NCI-H1694 (cell line): Measurements from ENCODE around the gene PPP6R3.
A peak's percentile ranks its signal among the peaks of the same experiment; 100 is the strongest.
"Not testable (repeated sequence)": the region's sequence is repeated elsewhere in the genome, so short reads cannot be mapped to it uniquely, and the experiment has no call there.

Experiments
- DNase-seq: peaks from one replicate; lab custom pipeline; 2025; lab: John Stamatoyannopoulos, UW

PPP6R3 gene

GRCh38 chr11:68457216-68457897, 3.2 kb upstream of the PPP6R3 start:
- no peak for DNase-seq

GRCh38 chr11:68457898-68458249, 2.7 kb upstream of the PPP6R3 start:
- DNase-seq: no peak

- not testable (repeated sequence) for DNase-seq
These were observed 2.2 kb upstream of the PPP6R3 start for GRCh38 chr11:68458340-68458739.

- DNase-seq: peak; percentile 98
These were observed 439 bp upstream of the PPP6R3 start for GRCh38 chr11:68459886-68460740.

- DNase-seq: no peak
These were observed 994 bp downstream of the PPP6R3 start for GRCh38 chr11:68461575-68461917.

- DNase-seq: no peak
These were observed 3.2 kb downstream of the PPP6R3 start for GRCh38 chr11:68463714-68464113.

GRCh38 chr11:68467201-68467834, 6.8 kb downstream of the PPP6R3 start:
- DNase-seq: no peak

- DNase-seq: no peak
These were observed 7.8 kb downstream of the PPP6R3 start for GRCh38 chr11:68468217-68468828.

- no peak for DNase-seq
These were observed 8.6 kb downstream of the PPP6R3 start for GRCh38 chr11:68469122-68469521.

GRCh38 chr11:68469642-68470041, 9.1 kb downstream of the PPP6R3 start:
- DNase-seq: no peak

GRCh38 chr11:68470304-68470811, 9.8 kb downstream of the PPP6R3 start:
- no peak for DNase-seq

GRCh38 chr11:68471360-68472340, 11.1 kb downstream of the PPP6R3 start:
- no peak for DNase-seq

GRCh38 chr11:68472778-68473177, 12.2 kb downstream of the PPP6R3 start:
- DNase-seq: no peak

GRCh38 chr11:68473693-68474092, 13.1 kb downstream of the PPP6R3 start:
- DNase-seq: no peak

- not testable (repeated sequence) for DNase-seq
These were observed 15.1 kb downstream of the PPP6R3 start for GRCh38 chr11:68475626-68476025.

GRCh38 chr11:68479390-68479789, 18.8 kb downstream of the PPP6R3 start:
- DNase-seq: no peak

- no peak for DNase-seq
These were observed 19.6 kb downstream of the PPP6R3 start for GRCh38 chr11:68480193-68480592.

GRCh38 chr11:68480852-68481510, 20.4 kb downstream of the PPP6R3 start:
- DNase-seq: no peak

GRCh38 chr11:68481579-68482240, 21.2 kb downstream of the PPP6R3 start:
- DNase-seq: no peak

- DNase-seq: no peak
These were observed 28.1 kb downstream of the PPP6R3 start for GRCh38 chr11:68488623-68489022.
